ENCODE results near the gene PPP2R3A.

- TF ChIP-seq, protein P1, sequence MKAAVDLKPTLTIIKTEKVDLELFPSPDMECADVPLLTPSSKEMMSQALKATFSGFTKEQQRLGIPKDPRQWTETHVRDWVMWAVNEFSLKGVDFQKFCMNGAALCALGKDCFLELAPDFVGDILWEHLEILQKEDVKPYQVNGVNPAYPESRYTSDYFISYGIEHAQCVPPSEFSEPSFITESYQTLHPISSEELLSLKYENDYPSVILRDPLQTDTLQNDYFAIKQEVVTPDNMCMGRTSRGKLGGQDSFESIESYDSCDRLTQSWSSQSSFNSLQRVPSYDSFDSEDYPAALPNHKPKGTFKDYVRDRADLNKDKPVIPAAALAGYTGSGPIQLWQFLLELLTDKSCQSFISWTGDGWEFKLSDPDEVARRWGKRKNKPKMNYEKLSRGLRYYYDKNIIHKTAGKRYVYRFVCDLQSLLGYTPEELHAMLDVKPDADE (IDR thresholded peaks at IDR 0.05), result no peak
- TF ChIP-seq EZH2 (IDR thresholded peaks at IDR 0.05; ENCODE audit: low read depth, unreplicated experiment), result no peak
- TF ChIP-seq, protein P2, sequence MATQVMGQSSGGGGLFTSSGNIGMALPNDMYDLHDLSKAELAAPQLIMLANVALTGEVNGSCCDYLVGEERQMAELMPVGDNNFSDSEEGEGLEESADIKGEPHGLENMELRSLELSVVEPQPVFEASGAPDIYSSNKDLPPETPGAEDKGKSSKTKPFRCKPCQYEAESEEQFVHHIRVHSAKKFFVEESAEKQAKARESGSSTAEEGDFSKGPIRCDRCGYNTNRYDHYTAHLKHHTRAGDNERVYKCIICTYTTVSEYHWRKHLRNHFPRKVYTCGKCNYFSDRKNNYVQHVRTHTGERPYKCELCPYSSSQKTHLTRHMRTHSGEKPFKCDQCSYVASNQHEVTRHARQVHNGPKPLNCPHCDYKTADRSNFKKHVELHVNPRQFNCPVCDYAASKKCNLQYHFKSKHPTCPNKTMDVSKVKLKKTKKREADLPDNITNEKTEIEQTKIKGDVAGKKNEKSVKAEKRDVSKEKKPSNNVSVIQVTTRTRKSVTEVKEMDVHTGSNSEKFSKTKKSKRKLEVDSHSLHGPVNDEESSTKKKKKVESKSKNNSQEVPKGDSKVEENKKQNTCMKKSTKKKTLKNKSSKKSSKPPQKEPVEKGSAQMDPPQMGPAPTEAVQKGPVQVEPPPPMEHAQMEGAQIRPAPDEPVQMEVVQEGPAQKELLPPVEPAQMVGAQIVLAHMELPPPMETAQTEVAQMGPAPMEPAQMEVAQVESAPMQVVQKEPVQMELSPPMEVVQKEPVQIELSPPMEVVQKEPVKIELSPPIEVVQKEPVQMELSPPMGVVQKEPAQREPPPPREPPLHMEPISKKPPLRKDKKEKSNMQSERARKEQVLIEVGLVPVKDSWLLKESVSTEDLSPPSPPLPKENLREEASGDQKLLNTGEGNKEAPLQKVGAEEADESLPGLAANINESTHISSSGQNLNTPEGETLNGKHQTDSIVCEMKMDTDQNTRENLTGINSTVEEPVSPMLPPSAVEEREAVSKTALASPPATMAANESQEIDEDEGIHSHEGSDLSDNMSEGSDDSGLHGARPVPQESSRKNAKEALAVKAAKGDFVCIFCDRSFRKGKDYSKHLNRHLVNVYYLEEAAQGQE (IDR thresholded peaks at IDR 0.05; ENCODE audit: unreplicated experiment), result no peak
Measured at GRCh38 chr3:136055491-136055890, 90.0 kb downstream of the PPP2R3A start.
